Epithelial cell of proximal tubule (primary cell): ENCODE results near the gene FSTL4. TPM values are rescaled to one million over a fixed set of nuclear protein-coding genes. Genes with fewer than 3 reads are reported as not detected.

Source experiments
- DNase-seq: peaks from one replicate; pipeline ENCODE4 v3.0.0-alpha.2; 2011; ENCODE audit warnings: low read depth
- H3K4me3 ChIP-seq: 2 replicates; pipeline ENCODE4 v1.5.1; 2011; ENCODE audit warnings: low read depth, mild to moderate bottlenecking, low read length
- CTCF ChIP-seq: conservative IDR thresholded peaks from 2 replicates; pipeline ENCODE4 v1.5.1; 2012; ENCODE audit warnings: low read depth, mild to moderate bottlenecking, low read length
- total RNA-seq: library from RNA; depleted of rRNA; stranded (reverse); fragments of >200 nt; gene quantifications from 2 replicates; pipeline ENCODE4 v1.2.3, GENCODE V29; 2015

FSTL4 gene
- total RNA-seq, 1 donor from 2014 or later: not detected

GRCh38 chr5:133564921-133565565 is 47.3 kb downstream of the FSTL4 start:
- no peak for DNase-seq
- no peak for TF ChIP-seq CTCF
- no peak overlapping the region for H3K4me3 ChIP-seq

- TF ChIP-seq CTCF: no peak
- H3K4me3 ChIP-seq: no peak overlapping the region
- DNase-seq: no peak
Measured at GRCh38 chr5:133562554-133562953, 49.8 kb downstream of the FSTL4 start.

- no peak overlapping the region for H3K4me3 ChIP-seq
- no peak for TF ChIP-seq CTCF
Measured at GRCh38 chr5:133559960-133560359, 52.4 kb downstream of the FSTL4 start.

GRCh38 chr5:133556551-133556950 is 55.8 kb downstream of the FSTL4 start:
- TF ChIP-seq CTCF: no peak
- no peak overlapping the region for H3K4me3 ChIP-seq
- no peak for DNase-seq

More at GRCh38 chr5:133559960-133560359, 52.4 kb downstream of the FSTL4 start:
- no peak for DNase-seq

GRCh38 chr5:133554279-133554678 is 58.1 kb downstream of the FSTL4 start:
- H3K4me3 ChIP-seq: no peak overlapping the region
- no peak for TF ChIP-seq CTCF
- DNase-seq: no peak

GRCh38 chr5:133552925-133553525 is 59.3 kb downstream of the FSTL4 start:
- TF ChIP-seq CTCF: peak; percentile 82
- H3K4me3 ChIP-seq: no peak overlapping the region
- no peak for DNase-seq

- TF ChIP-seq CTCF: no peak
- no peak for DNase-seq
- no peak overlapping the region for H3K4me3 ChIP-seq
Measured at GRCh38 chr5:133546500-133546899, 65.8 kb downstream of the FSTL4 start.
